Gastroesophageal sphincter (tissue), 4 donors: ENCODE data around the gene PTPN3. TPM values are rescaled to one million over a fixed set of nuclear protein-coding genes. Genes with fewer than 3 reads are reported as not detected.

Source experiments
- ATAC-seq: fragments of 150-250 bp; one replicate; pipeline ENCODE4 v1.9.1; 2016; ENCODE audit warnings: mild to moderate bottlenecking, moderate library complexity
- H3K27ac ChIP-seq, 4 donors: fragments of 200-600 bp; sonication (generic) in 3 of 4; 1 replicate in 3 of 4; 2 replicates in 1 of 4; pipeline ENCODE4 v1.5.1; 2016 to 2019
- H3K27me3 ChIP-seq: fragments of 200-600 bp; sonication (generic); one replicate; pipeline ENCODE4 v1.5.1; 2019
- H3K36me3 ChIP-seq, 2 donors: fragments of 200-600 bp; sonication (generic); one replicate each; pipeline ENCODE4 v1.5.1; 2019; ENCODE audit warnings: control low read depth in 1 of 2
- H3K4me1 ChIP-seq, 3 donors: fragments of 200-600 bp; sonication (generic); 1 replicate in 2 of 3; 2 replicates in 1 of 3; pipeline ENCODE4 v1.5.1; 2016 to 2019; ENCODE audit warnings: control low read depth in 2 of 3
- H3K4me3 ChIP-seq, 2 donors: fragments of 200-600 bp; sonication (generic); one replicate each; pipeline ENCODE4 v1.5.1; 2019; ENCODE audit warnings: mild to moderate bottlenecking in 1 of 2, moderate library complexity in 1 of 2
- H3K9me3 ChIP-seq, 3 donors: fragments of 200-600 bp; sonication (generic); one replicate each; pipeline ENCODE4 v1.5.1; 2017 to 2019; ENCODE audit warnings: control low read depth in 2 of 3
- EP300 ChIP-seq: sonication (generic); formaldehyde crosslinking; IDR thresholded peaks from one replicate; pipeline ENCODE4 v1.6.1; 2017; ENCODE audit warnings: antibody characterized with exemption, mild to moderate bottlenecking
- POLR2A ChIP-seq, 2 donors: fragments of 450-650 bp; IDR thresholded peaks; one replicate each; pipeline ENCODE4 v1.6.1; 2017; ENCODE audit warnings: antibody characterized with exemption in 2 of 2, mild to moderate bottlenecking in 2 of 2, moderate library complexity in 1 of 2
- POLR2AphosphoS5 ChIP-seq: sonication (generic); formaldehyde crosslinking; IDR thresholded peaks from one replicate; pipeline ENCODE4 v1.6.1; 2017; ENCODE audit warnings: antibody characterized with exemption
- WGBS, 2 donors: methylation state at CpG; one replicate each; pipeline ENCODE4 v1.1.5; 2018; ENCODE audit warnings: low coverage in 1 of 2; 5-methylcytosine and 5-hydroxymethylcytosine counted together
- total RNA-seq, 4 donors: library from RNA; depleted of rRNA; stranded (reverse); fragments of >200 nt; gene quantifications; one replicate each; pipeline ENCODE4 v1.1.0, GENCODE V29; 2016
- TF ChIP-seq, protein P1 (sequence below), 4 experiments: fragments of 200-600 bp in 2 of 4; fragments of 450-650 bp in 2 of 4; sonication (generic) in 1 of 4; IDR thresholded peaks; one replicate each; pipeline ENCODE4 v1.5.1; 2017 to 2019; ENCODE audit warnings: antibody characterized with exemption in 4 of 4, mild to moderate bottlenecking in 2 of 4, moderate library complexity in 2 of 4

Gene PTPN3
- total RNA-seq, 4 donors from 2014 or later = 1.2 to 3.4 (median 1.6) TPM

DNA sequence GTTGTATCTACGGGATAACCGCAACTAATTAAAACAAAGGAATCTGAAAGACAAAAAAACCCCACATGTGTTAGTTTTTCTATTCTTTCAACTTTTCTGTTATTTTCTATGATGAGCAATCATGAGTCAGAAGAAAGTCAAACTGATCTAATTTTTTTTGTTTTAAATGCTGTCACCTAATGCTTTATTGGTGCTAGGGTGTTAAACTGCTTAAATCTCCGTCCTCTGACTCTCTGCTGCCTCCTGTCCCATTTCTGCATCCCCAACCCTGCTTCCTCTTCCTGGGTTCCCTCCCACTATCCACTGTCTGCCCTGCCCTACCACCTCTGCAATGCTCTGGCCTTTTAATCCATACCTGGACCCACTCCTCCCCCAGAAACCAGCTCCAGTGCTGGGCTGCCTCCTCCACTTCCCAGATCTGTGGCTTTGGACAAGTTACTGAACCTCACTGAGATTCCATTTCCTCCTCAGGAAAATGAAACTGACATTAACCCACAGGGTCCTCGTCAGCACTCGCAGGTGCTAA lies 15.7 kb downstream of the PTPN3 start:
- no peak overlapping the region for H3K27ac ChIP-seq
- 81 to 82% methylated on average over 3 of the region's 5 CpGs for WGBS, 2 donors
- no peak for ATAC-seq

DNA sequence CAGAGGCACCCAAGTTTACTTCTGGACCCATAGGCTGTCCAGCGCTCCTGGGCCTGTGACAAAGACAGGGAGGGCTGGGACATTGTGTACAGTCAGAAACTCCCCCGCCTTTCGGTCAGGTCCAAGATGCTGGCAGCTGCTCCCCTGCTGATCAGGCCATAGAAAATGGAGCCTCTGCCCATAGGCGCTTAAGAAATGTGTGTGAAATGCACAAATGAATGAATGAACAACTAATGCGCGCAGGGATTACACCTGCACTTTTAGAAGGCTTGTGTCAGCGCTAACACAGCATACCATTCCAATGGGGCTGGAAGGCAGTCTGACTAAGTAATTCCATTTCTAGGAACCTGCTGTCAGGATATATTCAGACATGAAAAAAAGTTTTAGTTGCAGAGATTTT lies 16.3 kb downstream of the PTPN3 start:
- no peak for TF ChIP-seq POLR2A (IDR thresholded peaks at IDR 0.05)
- no peak for TF ChIP-seq POLR2AphosphoS5
- TF ChIP-seq, protein P1, sequence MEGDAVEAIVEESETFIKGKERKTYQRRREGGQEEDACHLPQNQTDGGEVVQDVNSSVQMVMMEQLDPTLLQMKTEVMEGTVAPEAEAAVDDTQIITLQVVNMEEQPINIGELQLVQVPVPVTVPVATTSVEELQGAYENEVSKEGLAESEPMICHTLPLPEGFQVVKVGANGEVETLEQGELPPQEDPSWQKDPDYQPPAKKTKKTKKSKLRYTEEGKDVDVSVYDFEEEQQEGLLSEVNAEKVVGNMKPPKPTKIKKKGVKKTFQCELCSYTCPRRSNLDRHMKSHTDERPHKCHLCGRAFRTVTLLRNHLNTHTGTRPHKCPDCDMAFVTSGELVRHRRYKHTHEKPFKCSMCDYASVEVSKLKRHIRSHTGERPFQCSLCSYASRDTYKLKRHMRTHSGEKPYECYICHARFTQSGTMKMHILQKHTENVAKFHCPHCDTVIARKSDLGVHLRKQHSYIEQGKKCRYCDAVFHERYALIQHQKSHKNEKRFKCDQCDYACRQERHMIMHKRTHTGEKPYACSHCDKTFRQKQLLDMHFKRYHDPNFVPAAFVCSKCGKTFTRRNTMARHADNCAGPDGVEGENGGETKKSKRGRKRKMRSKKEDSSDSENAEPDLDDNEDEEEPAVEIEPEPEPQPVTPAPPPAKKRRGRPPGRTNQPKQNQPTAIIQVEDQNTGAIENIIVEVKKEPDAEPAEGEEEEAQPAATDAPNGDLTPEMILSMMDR (IDR thresholded peaks at IDR 0.05) = no peak
- TF ChIP-seq EP300 = no peak
- ATAC-seq = no peak
- H3K36me3 ChIP-seq = no peaks in the 10 kb centered on the region
- H3K27ac ChIP-seq = no peak overlapping the region
- H3K27me3 ChIP-seq = no peaks in the 10 kb centered on the region
- no peaks in the 10 kb centered on the region for H3K4me1 ChIP-seq
- no peaks in the 10 kb centered on the region for H3K9me3 ChIP-seq
- 76 to 82% methylated on average over 4 to 7 of the region's 7 CpGs for WGBS, 2 donors
- H3K4me3 ChIP-seq = no peak overlapping the region

More for the DNA sequence above, 15.7 kb downstream of the PTPN3 start:
- no peaks in the 10 kb centered on the region for H3K27me3 ChIP-seq
- no peaks in the 10 kb centered on the region for H3K36me3 ChIP-seq
- no peaks in the 10 kb centered on the region for H3K4me1 ChIP-seq
- TF ChIP-seq EP300 (no peak), POLR2AphosphoS5 (no peak), POLR2A (IDR thresholded peaks at IDR 0.05) (no peak)
- TF ChIP-seq, protein P1 (IDR thresholded peaks at IDR 0.05) = no peak
- no peak overlapping the region for H3K4me3 ChIP-seq
- H3K9me3 ChIP-seq = no peaks in the 10 kb centered on the region

DNA sequence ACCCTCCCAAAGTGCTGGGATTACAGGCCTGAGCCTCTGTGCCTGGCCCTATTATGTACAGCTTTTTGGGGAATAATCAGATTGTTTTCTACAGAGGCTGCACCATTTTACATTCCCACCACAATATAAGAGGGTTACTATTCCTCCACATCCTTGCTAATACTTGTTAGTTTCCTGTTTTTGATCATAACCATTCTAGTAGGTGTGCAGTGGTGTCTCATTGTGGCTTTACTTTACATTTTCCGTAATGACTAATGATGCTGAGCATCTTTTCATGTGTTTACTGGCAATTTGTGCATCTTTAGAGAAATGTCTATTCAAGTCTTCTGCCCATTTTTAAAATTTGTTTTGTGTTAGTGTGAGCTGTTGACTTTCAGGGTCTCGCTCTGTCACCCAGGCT lies 18.3 kb downstream of the PTPN3 start:
- TF ChIP-seq, protein P1 (IDR thresholded peaks at IDR 0.05) = no peak
- TF ChIP-seq POLR2A (IDR thresholded peaks at IDR 0.05) (no peak), EP300 (no peak), POLR2AphosphoS5 (no peak)
- Histone ChIP-seq H3K4me3 (no peak overlapping the region), H3K27me3 (no peaks in the 10 kb centered on the region), H3K4me1 (peaks cover 0 to 9% (median 0%) of the 10 kb centered on the region in 3 donors), H3K36me3 (no peaks in the 10 kb centered on the region), H3K9me3 (no peaks in the 10 kb centered on the region), H3K27ac (no peak overlapping the region)
- 88 to 95% methylated on average over 1 to 2 of the region's 2 CpGs for WGBS, 2 donors
- ATAC-seq = no peak

DNA sequence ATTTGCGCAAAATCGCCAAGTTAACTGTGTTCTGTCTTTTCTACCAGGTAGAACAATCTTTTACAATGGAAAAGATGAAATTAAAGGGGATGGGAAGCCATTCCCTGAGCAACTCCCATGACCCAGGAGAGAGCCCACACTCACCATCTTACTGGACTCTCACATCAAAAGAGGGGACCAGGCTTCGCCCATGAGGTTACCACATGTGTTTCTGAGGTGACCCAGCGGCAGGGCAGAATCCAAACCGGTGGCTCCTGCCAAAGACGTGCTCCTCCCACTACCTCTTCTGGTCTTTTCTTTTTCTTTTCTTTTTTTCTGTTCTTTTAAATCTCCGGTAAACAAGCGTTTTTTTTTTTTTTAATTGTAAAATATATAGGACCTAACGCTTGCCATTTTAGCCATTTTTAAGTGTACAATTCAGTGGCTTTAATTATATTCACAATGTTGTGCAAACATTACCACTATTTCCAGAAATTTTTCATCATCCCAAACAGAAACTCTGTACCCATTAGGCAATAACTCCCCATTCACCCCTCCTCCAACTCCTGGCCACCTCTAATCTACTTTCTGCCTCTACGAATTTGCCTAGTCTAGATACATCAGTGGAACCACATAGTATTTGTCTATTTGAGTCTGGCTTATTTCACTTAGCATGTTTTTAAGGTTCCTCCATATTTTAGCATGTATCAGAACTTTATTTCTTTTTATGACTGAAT lies 19.3 kb downstream of the PTPN3 start:
- no peak for ATAC-seq
- no peaks in the 10 kb centered on the region for H3K36me3 ChIP-seq
- H3K27me3 ChIP-seq = no peaks in the 10 kb centered on the region
- H3K4me3 ChIP-seq = no peak overlapping the region
- TF ChIP-seq POLR2AphosphoS5 (no peak), POLR2A (IDR thresholded peaks at IDR 0.05) (no peak), EP300 (no peak)
- TF ChIP-seq, protein P1 (IDR thresholded peaks at IDR 0.05) = no peak
- peaks cover 0 to 16% (median 0%) of the 10 kb centered on the region in 3 donors for H3K4me1 ChIP-seq
- 75 to 77% methylated on average over 9 to 10 of the region's 10 CpGs for WGBS, 2 donors
- no peaks in the 10 kb centered on the region for H3K9me3 ChIP-seq
- no peak overlapping the region for H3K27ac ChIP-seq

DNA sequence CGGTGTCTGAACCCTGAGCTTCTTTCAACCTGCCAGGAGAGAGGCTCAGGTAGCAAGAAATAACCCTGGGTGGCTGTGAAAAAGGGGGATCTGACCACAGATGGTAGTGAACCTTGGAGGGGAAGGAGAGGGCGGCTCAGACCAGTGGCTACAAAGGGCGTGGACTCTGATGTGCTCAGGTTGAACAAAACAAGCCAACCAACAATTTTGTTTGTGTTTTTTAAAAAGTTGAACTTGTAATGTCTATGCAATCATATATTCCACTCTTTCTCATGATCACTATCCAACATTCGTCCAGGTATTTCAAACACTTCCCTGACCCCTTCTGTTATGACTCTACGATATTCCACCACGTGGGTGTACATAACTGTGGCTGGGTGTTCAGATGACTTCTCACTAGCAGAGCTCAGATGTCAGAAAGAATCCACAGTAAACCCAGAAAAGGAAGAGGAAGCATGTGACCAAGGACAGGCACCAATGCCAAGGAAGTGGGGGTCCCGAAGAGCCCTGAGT lies 20.0 kb downstream of the PTPN3 start:
- H3K27ac ChIP-seq = no peak overlapping the region
- no peaks in the 10 kb centered on the region for H3K9me3 ChIP-seq
- no peak overlapping the region for H3K4me3 ChIP-seq
- ATAC-seq = no peak
- H3K27me3 ChIP-seq = no peaks in the 10 kb centered on the region
- no peaks in the 10 kb centered on the region for H3K36me3 ChIP-seq
- peaks cover 0 to 19% (median 0%) of the 10 kb centered on the region in 3 donors for H3K4me1 ChIP-seq
- TF ChIP-seq POLR2AphosphoS5 (no peak), POLR2A (IDR thresholded peaks at IDR 0.05) (no peak), EP300 (no peak)
- TF ChIP-seq, protein P1 (IDR thresholded peaks at IDR 0.05) = no peak
- 87 to 95% methylated on average over 4 to 7 of the region's 7 CpGs for WGBS, 2 donors
